Stimulated activated CD8-positive, alpha-beta memory T cell treated with anti-CD3 and anti-CD28 coated beads, Interleukin-2, amount 100 ng/mL, for 1 hour (primary cell): ENCODE data around the gene KLF1.
"Not testable (repeated sequence)": the region's sequence is repeated elsewhere in the genome, so short reads cannot be mapped to it uniquely, and the experiment has no call there.

Source experiments
- DNase-seq, 2 donors: peaks; one replicate each; pipeline ENCODE4 v3.0.0-alpha.2; 2020; ENCODE audit warnings: low read depth in 2 of 2

The KLF1 gene

DNA sequence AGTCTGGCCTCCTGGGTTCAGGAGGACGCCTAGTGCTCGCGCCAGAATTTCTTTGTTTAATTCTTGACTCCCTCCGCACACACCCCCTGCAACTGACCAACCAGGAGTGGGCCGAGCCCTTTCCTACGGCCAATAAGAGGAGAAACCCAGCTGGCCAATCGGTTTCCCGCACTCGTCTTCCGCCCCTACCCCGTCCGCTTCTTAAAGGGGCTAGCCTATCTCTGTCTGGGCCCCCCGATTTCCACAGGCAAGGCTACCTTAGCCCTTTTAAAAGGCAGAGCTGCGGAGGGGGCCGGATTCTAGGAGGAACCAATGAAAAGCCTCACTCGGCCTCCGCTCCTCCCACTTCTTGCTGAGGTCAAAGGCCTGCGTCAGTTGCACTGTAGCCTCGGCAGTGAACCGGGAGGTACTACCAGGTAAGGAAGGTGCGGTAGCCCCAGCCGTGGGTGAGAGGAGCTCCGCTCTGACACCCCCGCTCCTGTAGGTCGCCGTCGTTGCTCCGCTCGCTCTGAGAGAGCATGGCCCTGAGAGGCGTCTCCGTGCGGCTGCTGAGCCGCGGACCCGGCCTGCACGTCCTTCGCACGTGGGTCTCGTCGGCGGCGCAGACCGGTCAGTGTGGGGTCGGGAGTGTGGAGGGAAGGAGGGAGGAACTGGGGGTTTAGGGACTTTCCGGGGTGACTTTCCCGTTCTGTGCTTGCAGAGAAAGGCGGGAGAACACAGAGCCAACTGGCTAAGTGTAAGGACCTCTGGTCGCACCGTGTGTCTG is 4.0 kb upstream of the KLF1 start, which contains the start of gene GCDH:
Gene GCDH (plus strand): TSS at position 374 of the 766 bp plus-strand sequence. CDS start 145 bp downstream, at position 519.
- peak; percentile 86 to 92 for DNase-seq

DNA sequence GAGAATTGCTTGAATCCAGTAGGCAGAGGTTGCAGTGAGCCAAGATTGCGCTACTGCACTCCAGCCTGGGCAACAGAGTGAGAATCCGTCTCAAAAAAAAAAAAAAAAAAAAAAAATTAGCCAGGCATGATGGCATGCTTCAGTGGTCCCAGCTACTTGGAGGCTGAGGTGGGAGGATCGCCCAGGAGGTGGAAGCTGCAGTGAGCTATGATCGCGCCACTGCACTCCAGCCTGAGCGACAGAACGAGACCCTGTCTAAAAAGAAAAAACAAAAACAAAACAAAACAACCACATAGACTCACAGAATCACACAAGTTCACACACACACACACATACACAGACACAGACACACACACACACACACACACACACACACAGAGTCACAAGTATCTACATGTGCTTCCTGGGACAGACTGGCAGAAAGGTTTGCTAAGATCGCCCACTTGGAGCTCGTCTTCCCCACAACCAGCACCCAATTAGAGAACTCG is 3.3 kb upstream of the KLF1 start:
- DNase-seq, result not testable (repeated sequence)

DNA sequence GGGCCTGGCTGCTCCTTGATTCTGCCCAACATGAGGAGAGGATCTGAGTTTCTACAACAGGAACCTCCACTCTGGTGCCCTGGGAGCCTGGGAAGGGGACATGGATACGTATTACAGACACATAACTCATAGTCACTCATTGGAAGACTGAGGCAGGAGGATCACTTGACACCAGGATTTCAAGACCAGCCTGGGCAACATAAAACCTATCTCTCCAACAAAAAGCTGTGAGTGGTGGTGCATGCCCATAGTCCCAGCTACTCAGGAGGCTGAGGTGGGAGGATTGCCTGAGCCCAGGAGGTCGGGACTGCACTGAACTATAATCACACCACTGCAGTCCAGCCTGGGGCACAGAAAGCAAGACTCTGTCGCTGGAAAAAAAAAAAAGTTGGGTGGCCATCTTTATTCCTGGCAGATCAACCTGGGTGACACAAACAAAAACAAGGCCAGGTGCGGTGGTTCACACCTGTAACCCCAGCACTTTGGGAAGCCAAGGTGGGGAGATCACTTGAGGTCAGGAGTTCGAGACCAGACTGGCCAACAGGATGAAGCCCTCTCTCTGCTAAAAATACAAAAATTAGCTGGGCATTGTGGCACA is 1.1 kb upstream of the KLF1 start:
- no peak for DNase-seq

DNA sequence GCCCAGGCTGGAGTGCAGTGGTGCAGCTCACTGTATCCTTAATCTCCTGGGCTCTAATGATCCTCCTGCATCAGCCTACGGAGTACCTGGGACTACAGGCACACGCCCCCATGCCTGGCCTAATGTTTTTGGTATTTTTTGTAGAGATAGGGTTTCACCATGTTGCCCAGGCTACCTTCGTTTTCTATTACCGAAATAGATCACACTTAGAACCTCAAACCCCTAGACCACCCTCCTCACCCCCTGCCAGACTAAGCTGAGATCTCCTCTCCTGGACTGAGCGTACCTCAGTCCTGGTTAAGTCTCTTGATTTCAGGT is 391 bp downstream of the KLF1 start:
- no peak for DNase-seq

DNA sequence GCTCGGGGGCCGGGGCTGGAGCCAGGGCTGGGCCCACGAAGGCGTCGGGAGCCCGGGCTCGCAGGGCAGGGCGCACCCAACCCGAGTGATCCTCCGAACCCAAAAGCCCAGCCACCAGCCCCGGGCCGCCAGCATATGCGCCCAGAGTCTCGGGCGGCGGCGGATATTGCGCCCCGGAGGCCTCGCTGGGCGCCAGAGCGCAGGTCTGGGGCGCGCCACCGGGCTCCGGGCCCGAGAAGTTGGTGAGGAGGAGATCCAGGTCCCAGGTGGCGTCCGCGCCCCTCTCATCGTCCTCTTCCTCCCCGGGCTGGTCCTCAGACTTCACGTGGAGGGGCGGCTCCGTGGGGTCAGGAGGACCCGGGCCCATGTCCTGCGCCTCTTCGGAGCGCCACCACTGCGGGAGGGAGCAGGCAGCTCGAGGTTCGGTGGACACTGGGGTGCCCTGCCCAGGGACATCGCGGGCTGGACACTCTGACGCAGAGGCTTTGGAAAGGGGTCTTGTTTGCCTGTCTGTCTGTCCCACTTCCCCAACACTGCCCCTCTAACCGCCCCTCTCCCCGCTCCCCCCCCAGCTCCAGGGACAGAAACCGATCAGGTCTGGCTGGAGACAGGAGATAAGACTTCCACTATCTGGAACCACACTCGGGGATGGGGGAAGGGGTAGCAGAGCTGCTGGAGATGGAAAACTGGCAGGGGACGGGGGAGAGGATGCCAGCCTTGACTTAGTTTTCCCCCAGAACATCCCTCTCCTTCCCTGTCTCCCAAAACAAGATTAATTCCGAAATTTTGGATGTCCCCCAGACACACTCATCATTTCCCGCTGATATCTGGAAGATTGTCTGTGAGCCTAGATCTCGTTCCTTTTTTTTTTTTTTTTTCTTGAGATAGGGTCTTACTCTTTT is 1.0 kb downstream of the KLF1 start:
- no peak for DNase-seq

DNA sequence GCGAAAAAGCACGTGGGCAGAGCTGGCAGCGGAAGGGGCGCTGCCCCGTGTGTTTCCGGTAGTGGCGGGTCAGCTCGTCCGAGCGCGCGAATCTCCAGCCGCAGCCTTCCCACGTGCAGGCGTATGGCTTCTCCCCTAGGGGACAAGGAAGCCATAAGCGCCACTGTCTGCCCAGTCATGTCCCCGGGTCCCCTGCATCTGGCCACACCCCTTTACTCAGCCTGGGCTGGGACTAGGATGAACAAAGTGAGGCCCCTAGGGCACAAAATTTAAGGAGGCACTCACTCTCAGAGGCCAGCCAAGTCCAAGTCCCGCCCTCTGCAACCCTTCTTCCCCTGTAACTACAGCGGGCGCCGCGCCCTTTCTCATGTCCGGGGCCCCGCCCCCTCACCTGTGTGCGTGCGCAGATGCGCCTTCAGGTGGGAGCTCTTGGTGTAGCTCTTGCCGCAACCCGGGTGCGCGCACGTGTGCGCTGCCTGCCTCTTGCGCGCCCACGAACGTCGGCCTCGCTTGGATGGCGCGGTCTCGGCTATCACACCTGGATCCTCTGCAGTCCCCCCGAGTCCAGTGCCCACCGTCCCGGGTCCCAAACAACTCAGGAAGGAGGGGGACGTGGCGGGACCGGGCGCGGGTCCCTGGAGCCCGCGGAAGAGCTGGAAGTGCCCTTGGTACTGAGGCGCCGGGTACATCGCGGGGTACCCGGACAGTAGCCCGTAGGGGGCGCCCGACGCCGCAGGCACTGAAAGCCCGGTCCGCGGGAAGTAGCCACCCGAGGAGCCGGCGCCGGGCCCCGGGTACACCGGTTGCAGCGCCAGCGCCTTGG is 1.9 kb downstream of the KLF1 start:
- DNase-seq, result peak; percentile 52 to 72

DNA sequence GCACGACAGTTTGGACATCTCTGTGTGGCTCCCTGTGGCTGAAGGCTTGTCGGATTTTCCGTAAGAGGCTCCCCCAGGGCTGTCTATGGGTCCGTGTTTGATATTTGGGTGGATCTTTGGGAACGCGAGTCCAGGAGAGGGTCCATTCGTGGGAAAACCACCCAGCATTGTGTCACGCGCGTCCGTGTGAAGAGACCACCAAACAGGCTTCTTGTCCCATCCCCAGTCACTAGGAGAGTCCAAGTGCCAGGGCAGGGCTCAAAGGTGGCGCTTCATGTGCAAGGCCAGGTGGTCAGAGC is 2.4 kb downstream of the KLF1 start:
- DNase-seq, result no peak

DNA sequence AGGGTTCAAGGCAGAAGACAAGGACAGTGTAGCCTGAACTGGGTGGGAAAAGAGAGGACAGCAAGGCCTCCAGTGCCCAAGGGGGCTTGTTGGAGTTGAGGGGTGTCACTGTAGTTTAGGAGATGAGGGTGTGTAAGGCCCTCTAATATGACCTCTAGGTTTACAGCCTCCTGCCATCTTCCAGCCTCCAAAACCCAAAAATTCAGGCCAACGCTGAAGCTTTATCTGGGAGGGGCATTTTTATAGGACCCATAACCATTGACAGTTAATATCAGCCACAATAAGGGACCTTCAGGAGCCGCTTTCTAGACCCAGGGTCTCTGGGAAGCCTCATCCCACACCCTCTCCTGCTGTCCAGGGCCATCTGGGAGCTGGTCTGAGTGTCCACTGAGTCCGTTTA is 2.8 kb downstream of the KLF1 start:
- no peak for DNase-seq

DNA sequence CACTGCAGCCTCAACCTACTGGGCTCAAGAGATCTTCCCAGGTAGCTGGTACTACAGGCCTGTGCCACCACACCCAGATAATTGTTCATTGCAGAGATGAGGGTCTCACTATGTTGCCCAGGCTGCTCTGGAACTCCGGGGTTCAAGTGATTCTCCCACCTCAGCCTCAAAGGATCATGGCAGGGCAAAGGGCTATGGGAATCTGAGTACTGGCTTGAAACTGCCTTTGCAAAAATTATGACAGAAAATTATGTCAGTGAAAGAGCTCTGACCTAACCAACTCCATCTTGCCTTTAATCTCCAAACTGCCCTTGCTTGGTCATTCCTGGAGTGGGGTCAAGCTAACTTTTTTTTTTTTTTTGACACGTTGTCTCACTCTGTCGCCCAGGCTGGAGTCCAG is 4.4 kb downstream of the KLF1 start:
- no peak for DNase-seq

DNA sequence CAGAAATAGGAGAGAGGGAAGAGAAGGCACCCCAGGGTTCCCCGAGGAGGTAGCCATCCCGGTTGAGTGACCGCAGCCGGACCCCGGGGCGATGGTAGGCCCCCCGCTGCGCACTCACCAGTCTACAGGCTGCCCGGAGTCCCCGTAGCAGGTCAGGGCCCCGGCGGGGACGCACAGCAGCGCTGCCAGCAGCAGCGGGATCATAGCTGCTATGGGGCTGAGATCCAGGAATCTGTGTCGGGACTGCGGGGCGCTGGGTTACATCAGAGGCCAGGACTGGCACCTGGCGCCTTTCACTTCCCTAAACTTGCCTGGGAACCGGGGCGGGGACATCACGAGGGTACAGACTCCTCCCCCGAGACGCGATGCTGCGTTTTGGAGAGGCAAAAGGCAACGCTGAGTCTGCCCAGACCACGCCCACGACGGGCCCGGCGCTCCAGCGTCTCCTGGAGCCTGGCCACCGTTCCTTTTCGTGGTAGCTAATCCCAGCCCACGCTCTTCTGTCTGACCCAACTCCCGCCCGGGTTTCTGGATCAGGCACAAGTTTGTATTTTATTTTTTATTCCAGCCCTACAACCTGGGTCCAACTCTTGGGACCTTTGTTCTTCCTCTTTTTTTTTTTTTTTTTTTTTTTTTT is 5.7 kb downstream of the KLF1 start, which contains the start of gene DNASE2:
Gene DNASE2 (minus strand): TSS at position 278 of the 637 bp plus-strand sequence. CDS start 74 bp downstream, at position 204.
- DNase-seq, result peak; percentile 67 to 79

DNA sequence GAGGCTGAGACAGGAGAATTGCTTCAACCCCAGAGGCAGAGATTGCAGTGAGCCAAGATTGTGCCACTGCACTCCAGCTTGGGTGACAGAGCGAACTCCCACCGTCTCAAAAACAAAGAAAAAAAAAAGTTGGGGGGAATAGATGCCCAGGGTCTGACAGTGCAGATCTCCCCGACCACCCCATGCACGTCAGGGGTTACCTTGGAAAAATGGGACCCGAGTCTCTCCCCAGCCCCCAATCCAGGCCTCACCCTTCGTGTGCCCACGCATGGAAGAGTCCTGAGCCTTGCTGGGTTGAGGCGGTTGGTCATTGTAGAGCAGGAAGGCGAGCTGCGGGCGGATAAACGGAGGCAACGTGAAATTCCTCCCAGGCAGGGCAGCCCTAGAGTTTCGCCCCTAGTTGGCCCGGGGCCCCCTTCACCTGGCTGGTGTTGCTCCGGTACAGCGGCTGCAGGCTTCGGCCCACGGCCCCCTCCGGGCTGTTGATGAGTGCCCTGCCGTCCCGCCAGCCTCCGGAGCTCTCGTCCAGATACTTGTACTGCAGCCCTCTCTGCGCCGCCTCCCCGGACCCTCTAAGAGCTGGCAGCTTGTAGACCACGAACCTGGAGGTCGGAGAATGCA is 6.3 kb downstream of the KLF1 start:
- DNase-seq, result no peak

DNA sequence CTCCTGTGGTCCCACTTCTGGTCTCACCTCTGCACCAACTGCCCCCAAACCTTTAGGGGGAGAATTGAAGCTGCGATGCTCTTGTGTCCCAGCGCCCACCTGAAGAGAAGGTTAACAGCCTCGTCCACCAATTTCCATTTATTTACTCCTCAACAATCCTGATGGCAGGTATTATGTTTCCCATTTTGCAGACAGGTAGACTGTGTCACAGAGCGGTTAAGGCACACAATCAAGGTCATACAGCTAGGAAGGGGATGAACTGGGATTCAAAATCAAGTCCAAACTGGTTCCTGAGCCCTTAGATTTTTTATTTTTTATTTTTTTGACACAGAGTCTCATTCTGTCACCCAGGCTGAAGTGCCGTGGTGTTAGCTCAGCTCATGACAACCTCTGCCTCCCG is 11.9 kb downstream of the KLF1 start:
- no peak for DNase-seq

DNA sequence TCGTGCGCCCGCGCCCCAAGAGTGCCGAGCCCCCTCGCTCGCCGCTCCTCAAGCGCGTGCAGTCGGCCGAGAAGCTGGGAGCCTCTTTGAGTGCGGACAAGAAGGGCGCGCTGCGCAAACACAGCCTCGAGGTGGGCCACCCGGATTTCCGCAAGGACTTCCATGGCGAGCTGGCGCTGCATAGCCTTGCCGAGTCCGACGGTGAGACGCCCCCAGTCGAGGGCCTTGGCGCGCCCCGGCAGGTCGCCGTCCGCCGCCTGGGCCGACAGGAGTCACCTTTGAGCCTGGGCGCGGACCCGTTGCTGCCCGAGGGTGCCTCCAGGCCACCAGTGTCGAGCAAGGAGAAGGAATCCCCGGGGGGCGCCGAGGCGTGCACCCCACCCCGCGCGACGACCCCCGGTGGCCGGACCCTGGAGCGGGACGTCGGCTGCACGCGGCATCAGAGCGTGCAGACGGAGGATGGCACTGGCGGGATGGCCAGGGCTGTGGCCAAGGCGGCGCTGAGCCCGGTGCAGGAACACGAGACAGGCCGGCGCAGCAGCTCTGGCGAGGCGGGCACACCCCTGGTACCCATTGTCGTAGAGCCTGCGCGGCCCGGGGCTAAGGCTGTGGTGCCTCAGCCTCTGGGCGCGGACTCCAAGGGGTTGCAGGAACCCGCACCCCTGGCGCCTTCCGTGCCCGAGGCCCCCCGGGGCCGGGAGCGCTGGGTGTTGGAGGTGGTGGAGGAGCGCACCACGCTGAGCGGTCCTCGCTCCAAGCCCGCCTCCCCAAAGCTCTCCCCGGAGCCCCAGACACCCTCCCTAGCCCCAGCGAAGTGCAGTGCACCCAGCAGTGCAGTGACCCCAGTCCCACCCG is 12.9 kb downstream of the KLF1 start:
- no peak for DNase-seq

DNA sequence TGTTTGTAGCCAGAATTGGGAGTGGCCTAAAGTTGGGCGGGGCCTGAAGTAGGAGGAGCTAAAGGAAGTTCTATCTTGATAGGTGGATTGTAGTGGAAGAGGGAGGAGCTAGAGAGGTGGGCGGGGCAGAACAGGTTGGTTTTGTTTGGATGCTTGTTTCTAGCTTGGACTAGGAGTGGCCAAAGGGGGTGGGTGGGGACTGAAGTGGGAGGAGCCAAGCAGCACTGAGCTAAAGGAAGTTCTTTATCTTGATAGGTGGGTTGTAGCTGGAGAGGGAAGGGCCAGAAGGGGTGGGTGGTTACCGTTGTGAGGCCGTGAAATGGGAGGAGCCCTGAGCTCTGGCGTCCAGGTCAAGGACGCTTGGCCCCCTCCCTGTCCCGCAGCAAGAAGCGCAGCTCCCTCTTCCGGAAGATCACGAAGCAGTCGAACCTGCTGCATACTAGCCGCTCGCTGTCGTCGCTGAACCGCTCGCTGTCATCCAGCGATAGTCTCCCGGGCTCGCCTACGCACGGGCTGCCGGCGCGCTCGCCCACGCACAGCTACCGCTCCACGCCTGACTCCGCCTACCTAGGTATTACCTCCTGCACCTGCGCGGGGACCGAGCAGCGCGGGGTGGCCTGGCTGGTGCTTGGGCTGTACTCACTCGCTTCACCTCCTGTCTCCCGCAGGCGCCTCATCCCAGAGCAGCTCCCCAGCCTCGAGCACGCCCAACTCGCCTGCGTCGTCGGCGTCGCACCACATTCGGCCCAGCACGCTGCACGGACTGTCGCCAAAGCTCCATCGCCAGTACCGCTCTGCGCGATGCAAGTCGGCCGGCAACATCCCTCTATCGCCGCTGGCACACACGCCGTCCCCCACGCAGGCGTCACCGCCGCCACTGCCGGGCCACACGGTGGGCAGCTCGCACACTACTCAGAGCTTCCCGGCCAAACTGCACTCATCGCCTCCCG is 13.8 kb downstream of the KLF1 start:
- no peak for DNase-seq

DNA sequence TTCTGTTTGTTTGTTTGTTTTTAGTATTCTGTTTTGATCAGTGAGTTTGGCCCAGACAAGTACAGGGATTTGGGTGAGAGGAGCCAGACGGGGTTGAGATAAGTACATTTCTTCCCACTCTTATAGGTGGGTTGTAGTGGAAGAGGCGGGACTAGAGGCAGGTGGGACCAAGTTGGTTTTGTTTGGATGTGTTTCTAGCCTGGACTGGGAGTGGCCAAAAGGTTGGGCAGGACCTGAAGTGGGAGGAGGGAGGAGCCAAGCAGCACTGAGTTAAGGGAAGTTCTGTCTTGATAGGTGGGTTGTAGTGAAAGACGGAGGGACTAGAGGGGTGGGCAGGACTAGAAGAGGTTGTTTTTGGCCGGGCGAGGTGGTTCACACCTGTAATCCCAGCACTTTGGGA is 14.7 kb downstream of the KLF1 start:
- no peak for DNase-seq

DNA sequence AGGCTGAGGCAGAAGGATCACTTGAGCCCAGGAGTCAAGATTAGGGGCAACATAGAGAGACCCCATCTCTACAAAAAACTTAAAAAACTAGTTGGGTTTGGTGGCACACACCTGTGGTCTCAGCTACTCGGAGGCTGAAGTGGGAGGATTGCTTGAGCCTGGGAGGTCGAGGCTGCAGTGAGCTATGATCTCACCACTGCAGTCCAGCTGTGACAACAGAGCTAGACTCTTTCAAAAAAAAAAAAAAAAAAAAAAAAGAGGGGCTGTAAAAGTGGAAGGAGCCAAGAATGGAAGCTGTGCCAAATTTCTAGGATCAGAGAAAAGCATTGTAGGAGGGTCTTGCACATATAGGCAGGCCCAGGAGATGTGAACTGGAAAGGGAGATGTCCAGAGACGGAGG is 15.3 kb downstream of the KLF1 start:
- DNase-seq, result no peak

DNA sequence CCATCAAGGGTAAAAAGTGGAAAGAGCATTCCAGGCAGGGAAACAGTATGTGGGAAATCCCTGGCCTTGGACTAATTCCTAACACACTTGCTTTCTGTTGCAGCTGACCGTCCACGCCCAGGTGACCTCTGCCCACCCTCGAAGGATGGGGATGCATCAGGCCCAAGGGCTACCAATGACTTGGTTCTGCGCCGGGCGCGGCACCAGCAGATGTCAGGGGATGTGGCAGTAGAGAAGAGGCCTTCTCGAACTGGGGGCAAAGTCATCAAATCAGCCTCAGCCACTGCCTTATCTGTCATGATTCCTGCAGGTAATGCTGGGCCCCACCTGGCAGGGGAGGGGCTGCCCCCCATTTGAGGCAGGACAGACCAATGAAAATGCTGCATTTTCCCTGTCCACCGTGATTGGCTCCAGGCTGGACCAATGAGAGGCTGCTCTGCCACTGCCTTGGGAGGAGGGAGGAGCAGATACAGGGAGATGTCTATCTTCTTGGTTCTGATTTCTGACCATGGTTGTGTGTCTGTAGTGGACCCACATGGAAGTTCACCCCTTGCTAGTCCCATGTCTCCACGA is 18.4 kb downstream of the KLF1 start:
- no peak for DNase-seq
